ENCODE data around the gene MRAS. TPM values are rescaled to one million over a fixed set of nuclear protein-coding genes. Genes with fewer than 3 reads are reported as not detected.

The MRAS gene
- total RNA-seq, 2 experiments from 2014 or later, result not detected

DNA sequence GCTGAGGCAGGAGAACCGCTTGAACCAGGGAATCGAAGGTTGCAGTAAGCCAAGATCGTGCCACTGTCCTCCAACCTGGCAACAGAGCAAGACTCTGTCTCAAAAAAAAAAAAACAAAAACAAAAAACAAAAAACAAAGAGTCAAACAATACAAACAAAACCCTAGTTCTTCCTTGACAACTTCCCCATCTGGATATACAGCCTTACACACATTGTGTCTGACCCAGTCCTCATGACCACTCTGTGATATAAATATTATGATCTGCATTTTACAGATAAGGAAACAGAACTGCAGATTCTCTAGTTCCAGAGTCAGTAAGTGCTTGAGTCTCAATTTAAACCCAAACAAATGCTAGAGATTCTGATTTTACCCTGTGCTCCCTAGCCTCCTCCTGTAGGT, 81.3 kb downstream of the MRAS start:
- peaks cover 28% of the 10 kb centered on the region for H3K27me3 Mint-ChIP-seq
- no peak overlapping the region for H3K4me3 Mint-ChIP-seq
- no peak overlapping the region for H3K27ac Mint-ChIP-seq
- ChIA-PET POLR2A (no interaction called here), CTCF (interaction anchor here (0.5 to 1.7 kb wide), 3 partner anchors 12 to 491 kb away, joined by 3 read pairs; no protein-coding TSS in a partner anchor)
- no peak for DNase-seq
- H3K9me3 Mint-ChIP-seq, result no peaks in the 10 kb centered on the region
- H3K4me1 Mint-ChIP-seq, result peaks cover 13% of the 10 kb centered on the region
- H3K36me3 Mint-ChIP-seq (ENCODE audit: low read depth), result no peaks in the 10 kb centered on the region

DNA sequence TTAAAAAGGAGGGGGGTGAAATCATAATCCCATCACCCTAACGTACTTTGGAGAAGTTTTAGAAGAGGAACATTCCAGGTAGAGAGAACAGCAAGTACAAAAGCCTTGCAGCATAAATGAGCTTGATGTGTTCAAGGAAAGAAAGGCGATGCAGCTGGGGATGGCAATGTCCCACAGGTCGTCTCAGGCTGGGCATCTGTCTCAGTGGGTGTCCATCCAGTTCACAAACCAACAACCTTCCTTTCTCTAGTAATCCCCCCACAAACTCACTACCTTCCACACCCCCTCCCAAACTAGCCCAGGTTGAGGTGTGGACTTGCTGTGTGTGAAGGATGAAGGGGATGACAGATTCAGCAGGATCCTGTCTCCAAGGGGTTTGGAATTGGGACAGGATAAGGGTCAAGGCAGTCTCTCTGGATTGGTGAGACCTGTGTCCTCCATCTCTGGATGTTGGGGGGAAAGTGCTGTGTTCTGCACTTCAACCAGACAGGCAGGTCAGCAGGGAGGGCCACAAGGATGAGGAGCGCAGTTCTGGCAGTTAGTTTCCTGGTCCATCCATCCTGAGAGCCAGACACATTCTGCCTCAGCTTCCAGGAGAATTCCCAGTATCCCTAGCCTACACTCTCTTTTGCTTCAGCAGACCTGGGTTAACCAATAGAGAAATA, 84.3 kb downstream of the MRAS start:
- Mint-ChIP-seq H3K27me3 (peaks cover 52% of the 10 kb centered on the region), H3K9me3 (no peaks in the 10 kb centered on the region), H3K4me1 (peaks cover 15% of the 10 kb centered on the region), H3K36me3 (ENCODE audit: low read depth) (no peaks in the 10 kb centered on the region), H3K27ac (no peak overlapping the region), H3K4me3 (no peak overlapping the region)
- DNase-seq, result no peak
- CTCF ChIA-PET, result no interaction called here
- POLR2A ChIA-PET, result no interaction called here

DNA sequence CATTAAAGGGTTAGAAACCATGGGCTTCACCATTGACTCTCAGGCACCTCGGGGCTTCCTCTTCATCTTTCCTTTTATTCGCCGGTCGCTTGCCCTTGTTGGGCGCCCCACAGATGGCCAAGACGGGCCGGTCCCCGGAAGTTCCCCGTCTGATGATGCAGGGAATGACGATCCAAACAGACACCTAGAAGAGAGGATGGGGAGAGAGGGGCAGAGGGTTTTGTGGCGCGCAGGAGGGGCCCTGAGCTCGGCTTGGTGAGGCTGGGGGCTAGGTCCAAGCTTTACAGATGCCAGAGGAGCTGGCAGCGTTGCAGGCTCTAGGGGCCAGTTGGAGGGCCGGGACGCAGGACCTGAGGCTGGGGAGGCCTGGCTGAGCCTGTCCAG, 85.5 kb downstream of the MRAS start:
- peaks cover 15% of the 10 kb centered on the region for H3K4me1 Mint-ChIP-seq
- ChIA-PET CTCF (interaction anchor here (0.7 to 1.8 kb wide), 4 partner anchors 9 to 482 kb away, joined by 3 to 4 read pairs (median 3); no protein-coding TSS in a partner anchor), POLR2A (no interaction called here)
- H3K9me3 Mint-ChIP-seq, result no peaks in the 10 kb centered on the region
- H3K27me3 Mint-ChIP-seq, result peaks cover 56% of the 10 kb centered on the region
- H3K4me3 Mint-ChIP-seq, result peak overlapping the region; percentile 32
- H3K36me3 Mint-ChIP-seq (ENCODE audit: low read depth), result no peaks in the 10 kb centered on the region
- no peak for DNase-seq
- H3K27ac Mint-ChIP-seq, result no peak overlapping the region

DNA sequence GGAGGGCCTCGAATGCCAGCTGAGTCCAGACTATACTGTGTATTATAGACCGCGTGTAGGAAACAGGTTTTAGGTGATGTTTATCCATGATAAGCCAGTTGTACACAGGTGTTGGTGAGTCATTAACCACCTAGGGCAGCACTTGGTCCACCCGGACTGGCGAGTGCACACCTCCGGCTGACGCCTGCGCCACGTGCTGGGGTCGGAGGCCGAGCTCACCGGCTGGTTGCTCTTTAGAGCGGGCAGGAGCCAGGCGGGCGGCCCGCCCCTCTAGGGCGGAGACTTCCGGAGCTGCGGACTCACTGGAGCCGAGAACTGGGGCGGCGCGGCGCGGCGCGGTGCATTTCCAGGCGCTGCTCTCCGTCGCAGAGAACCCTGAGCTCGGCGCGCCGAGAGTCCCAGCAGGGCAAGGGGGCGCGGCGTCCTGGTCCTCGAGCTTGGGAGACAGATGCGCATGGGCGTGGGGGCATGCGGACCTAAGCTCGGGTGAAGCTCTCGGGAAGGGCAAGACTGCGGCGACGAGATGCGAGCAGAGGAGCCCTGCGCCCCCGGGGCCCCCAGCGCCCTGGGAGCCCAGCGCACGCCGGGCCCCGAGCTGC, 86.0 kb downstream of the MRAS start, which contains the start of gene ESYT3:
TSS of gene ESYT3 (plus strand) at position 341 of the 599 bp plus-strand sequence. CDS start at position 524, 183 bp downstream.
- H3K9me3 Mint-ChIP-seq, result no peaks in the 10 kb centered on the region
- peak; percentile 69 for DNase-seq
- ChIA-PET CTCF (interaction anchor here (0.7 to 1.8 kb wide), 5 partner anchors 9 to 481 kb away, joined by 3 to 4 read pairs (median 3); no protein-coding TSS in a partner anchor), POLR2A (interaction anchor here (0.5 kb wide), 1 partner anchor 12 kb away, joined by 3 read pairs; no protein-coding TSS in a partner anchor)
- no peaks in the 10 kb centered on the region for H3K36me3 Mint-ChIP-seq (ENCODE audit: low read depth)
- H3K4me1 Mint-ChIP-seq, result peaks cover 15% of the 10 kb centered on the region
- H3K4me3 Mint-ChIP-seq, result peak within 1 kb of the TSS; percentile 70
- H3K27ac Mint-ChIP-seq, result no peak within 1 kb of the TSS
- peaks cover 53% of the 10 kb centered on the region for H3K27me3 Mint-ChIP-seq

DNA sequence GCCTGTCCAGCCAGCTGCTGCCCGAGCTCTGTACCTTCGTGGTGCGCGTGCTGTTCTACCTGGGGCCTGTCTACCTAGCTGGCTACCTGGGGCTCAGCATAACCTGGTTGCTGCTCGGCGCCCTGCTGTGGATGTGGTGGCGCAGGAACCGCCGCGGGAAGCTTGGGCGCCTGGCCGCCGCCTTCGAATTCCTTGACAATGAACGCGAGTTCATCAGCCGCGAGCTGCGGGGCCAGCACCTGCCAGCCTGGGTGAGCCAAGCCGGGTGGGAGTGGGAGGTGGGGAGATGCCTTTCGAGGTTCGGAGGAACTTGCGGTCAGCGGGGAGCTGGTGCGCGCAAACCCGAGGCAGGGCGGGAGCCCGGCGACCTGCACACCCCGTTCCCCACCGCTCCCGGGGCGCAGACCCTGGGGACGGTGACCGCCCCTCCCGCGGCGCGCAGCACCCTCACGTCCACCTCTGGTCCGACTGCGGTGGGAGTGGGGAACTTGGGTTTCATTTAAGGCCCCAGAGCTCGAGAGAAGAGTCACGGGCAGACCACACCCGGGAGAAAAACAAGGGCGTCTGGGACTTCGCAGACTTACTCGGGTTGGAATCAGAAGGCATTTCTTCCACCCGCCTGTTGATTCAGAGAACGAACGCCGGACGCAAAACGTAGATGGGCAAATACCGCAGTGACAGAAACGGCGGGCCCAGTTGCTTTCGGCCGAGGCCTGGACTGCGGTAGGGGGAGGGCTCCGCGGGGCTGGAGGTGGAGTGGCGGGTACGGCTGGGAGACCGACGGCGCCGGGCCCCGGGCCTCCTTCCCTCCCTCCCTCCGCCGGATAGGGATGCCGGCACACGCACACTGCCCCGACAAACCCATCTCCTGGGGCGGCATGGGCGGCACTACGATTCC, 86.7 kb downstream of the MRAS start:
- Mint-ChIP-seq H3K4me3 (peak overlapping the region; percentile 65), H3K9me3 (no peaks in the 10 kb centered on the region), H3K4me1 (peaks cover 15% of the 10 kb centered on the region), H3K27ac (no peak overlapping the region), H3K27me3 (peaks cover 53% of the 10 kb centered on the region), H3K36me3 (ENCODE audit: low read depth) (no peaks in the 10 kb centered on the region)
- CTCF ChIA-PET, result interaction anchor here (0.7 to 1.8 kb wide), 5 partner anchors 8 to 480 kb away, joined by 3 to 4 read pairs (median 3); no protein-coding TSS in a partner anchor
- POLR2A ChIA-PET, result interaction anchor here (0.5 kb wide), 1 partner anchor 12 kb away, joined by 3 read pairs; no protein-coding TSS in a partner anchor
- DNase-seq, result no peak

DNA sequence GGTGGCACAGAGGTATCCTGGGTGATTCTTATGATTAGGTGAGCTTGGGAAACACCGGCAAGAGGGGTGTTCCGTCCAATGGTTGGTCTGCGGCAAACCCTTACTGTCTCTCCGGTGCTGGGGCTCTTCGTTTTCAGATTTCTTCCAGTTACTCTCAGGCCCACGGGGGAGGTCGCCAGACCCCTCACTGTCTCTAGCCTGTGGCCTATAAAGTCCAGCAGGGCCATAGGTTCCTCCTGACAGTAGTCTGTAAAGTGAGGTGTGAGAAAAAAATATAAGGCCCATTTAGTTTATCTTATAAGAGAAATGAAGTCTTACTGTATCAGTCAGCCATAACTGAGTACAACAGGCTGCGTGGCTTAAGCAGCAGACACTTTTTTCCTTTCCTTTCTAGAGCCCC, 87.5 kb downstream of the MRAS start:
- DNase-seq, result no peak
- POLR2A ChIA-PET, result no interaction called here
- H3K27ac Mint-ChIP-seq, result no peak overlapping the region
- peaks cover 53% of the 10 kb centered on the region for H3K27me3 Mint-ChIP-seq
- H3K4me1 Mint-ChIP-seq, result peaks cover 15% of the 10 kb centered on the region
- no peak overlapping the region for H3K4me3 Mint-ChIP-seq
- CTCF ChIA-PET, result interaction anchor here (1.8 kb wide), 1 partner anchor 9 kb away, joined by 4 read pairs; no protein-coding TSS in a partner anchor
- no peaks in the 10 kb centered on the region for H3K9me3 Mint-ChIP-seq
- H3K36me3 Mint-ChIP-seq (ENCODE audit: low read depth), result no peaks in the 10 kb centered on the region

DNA sequence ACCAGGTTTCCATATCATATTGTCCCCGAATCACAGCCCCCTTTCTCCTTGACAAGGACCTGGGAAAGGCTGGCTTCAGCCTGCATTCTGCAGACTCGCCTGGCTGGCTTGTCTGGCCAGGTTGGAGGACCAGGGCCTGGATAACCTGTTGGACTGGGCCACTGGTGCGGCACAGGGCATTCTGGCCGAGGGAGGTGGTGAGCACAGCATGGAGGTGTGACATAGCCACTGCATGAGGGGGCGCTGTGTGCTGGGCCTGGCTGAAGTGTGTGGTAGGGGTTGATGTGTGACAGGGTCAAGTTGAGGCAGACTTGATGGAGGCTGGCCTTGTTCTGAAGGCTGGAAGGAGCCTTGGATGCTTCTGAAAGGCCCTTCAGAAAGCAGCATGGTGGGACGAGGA, 88.9 kb downstream of the MRAS start:
- no peaks in the 10 kb centered on the region for H3K9me3 Mint-ChIP-seq
- H3K4me1 Mint-ChIP-seq, result peaks cover 15% of the 10 kb centered on the region
- ChIA-PET CTCF (no interaction called here), POLR2A (no interaction called here)
- no peak overlapping the region for H3K4me3 Mint-ChIP-seq
- DNase-seq, result no peak
- peaks cover 47% of the 10 kb centered on the region for H3K27me3 Mint-ChIP-seq
- H3K36me3 Mint-ChIP-seq (ENCODE audit: low read depth), result no peaks in the 10 kb centered on the region
- no peak overlapping the region for H3K27ac Mint-ChIP-seq

DNA sequence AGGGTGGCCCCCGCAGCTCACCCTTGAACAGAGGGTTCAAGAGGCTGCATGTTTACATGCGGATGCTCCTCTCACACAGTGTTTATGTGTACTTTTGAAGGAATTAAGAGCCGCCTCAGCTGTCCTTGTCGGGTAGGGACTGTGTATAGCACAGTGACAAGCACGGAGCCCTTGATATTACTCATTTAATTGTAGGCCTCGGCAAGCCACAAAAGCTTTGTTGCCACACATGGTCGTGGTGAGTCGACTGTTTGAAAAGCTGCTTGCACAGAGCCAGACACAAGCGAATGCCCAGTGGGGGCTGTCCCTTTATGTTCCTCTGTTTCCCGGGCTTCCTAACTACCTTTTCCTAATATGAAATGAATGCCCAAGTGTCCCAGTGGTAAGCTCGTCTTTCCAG, 90.5 kb downstream of the MRAS start:
- Mint-ChIP-seq H3K4me1 (peaks cover 8% of the 10 kb centered on the region), H3K4me3 (no peak overlapping the region), H3K36me3 (ENCODE audit: low read depth) (no peaks in the 10 kb centered on the region), H3K9me3 (no peaks in the 10 kb centered on the region), H3K27ac (no peak overlapping the region), H3K27me3 (peaks cover 33% of the 10 kb centered on the region)
- POLR2A ChIA-PET, result no interaction called here
- CTCF ChIA-PET, result interaction anchor here (1.1 to 2.2 kb wide), 2 partner anchors 12 to 22 kb away, joined by 3 to 6 read pairs; no protein-coding TSS in a partner anchor
- no peak for DNase-seq

DNA sequence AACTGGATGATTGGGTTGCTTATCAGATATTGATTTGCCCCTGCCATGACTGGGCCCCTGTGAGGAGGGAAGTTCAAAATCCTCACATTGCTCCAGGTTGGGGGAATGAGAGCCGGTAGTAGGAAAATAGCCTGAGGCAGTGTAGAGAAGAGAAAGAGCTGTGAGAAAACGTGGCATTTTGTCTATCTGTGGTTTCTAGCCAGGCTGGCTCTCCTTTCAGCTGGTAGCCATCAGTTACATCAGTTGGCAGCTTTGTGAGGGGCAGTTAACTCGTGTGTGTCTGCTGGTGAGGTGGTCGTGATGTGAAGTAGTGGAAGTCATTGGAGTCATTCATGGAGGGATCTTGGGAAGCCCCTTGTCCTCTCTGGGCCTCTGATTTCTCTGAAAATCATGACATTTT, 91.3 kb downstream of the MRAS start:
- POLR2A ChIA-PET, result no interaction called here
- H3K36me3 Mint-ChIP-seq (ENCODE audit: low read depth), result no peaks in the 10 kb centered on the region
- peaks cover 28% of the 10 kb centered on the region for H3K27me3 Mint-ChIP-seq
- peaks cover 2% of the 10 kb centered on the region for H3K4me1 Mint-ChIP-seq
- H3K4me3 Mint-ChIP-seq, result no peak overlapping the region
- no peak for DNase-seq
- no peak overlapping the region for H3K27ac Mint-ChIP-seq
- CTCF ChIA-PET, result interaction anchor here (2.2 kb wide), 1 partner anchor 22 kb away, joined by 6 read pairs; no protein-coding TSS in a partner anchor
- no peaks in the 10 kb centered on the region for H3K9me3 Mint-ChIP-seq

DNA sequence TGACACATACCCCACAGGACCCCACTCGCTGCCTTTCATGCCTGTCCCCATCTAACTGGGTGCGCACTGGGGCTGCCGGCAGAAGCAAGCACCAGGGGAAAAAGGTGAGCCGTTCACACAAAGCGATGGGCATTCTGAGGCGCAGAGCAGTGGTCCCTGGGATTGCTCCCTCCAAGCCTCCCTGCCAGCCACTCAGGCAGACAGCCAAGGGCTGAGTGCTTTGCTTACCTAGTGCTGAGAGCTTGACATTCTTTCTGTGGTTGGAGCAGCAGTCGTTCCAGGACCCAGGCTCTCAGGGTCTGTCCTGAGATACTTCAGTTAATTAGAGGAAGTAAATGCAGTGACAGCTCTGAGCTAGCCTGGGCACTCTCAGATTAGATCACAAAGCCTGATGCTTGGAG, 91.7 kb downstream of the MRAS start:
- no peaks in the 10 kb centered on the region for H3K36me3 Mint-ChIP-seq (ENCODE audit: low read depth)
- DNase-seq, result no peak
- H3K4me3 Mint-ChIP-seq, result no peak overlapping the region
- CTCF ChIA-PET, result no interaction called here
- POLR2A ChIA-PET, result no interaction called here
- peaks cover 2% of the 10 kb centered on the region for H3K4me1 Mint-ChIP-seq
- H3K27me3 Mint-ChIP-seq, result peaks cover 26% of the 10 kb centered on the region
- H3K27ac Mint-ChIP-seq, result no peak overlapping the region
- no peaks in the 10 kb centered on the region for H3K9me3 Mint-ChIP-seq

DNA sequence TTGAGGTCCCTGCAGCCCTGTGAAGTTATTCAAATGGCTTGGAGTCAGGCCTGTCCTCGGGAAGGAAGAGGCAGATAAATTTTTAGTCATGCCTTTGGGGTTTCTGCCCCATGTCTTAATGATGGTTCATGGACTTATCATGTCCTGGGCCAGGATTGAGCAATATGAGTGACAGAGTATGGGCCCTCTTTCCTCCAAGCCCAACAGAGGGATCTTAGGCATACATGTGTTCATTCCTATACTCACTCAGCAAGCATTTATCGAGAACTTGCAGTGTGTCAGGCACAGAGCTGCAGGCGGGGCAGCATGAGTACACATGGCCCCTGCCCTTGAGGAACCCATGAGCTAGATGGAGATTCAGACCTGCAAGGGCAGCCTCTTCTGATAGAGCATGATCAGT, 92.2 kb downstream of the MRAS start:
- Mint-ChIP-seq H3K9me3 (no peaks in the 10 kb centered on the region), H3K27me3 (peaks cover 24% of the 10 kb centered on the region), H3K4me3 (no peak overlapping the region), H3K36me3 (ENCODE audit: low read depth) (no peaks in the 10 kb centered on the region), H3K27ac (no peak overlapping the region), H3K4me1 (peaks cover 2% of the 10 kb centered on the region)
- DNase-seq, result no peak
- POLR2A ChIA-PET, result no interaction called here
- CTCF ChIA-PET, result interaction anchor here (0.8 kb wide), 1 partner anchor 9 kb away, joined by 3 read pairs; no protein-coding TSS in a partner anchor

DNA sequence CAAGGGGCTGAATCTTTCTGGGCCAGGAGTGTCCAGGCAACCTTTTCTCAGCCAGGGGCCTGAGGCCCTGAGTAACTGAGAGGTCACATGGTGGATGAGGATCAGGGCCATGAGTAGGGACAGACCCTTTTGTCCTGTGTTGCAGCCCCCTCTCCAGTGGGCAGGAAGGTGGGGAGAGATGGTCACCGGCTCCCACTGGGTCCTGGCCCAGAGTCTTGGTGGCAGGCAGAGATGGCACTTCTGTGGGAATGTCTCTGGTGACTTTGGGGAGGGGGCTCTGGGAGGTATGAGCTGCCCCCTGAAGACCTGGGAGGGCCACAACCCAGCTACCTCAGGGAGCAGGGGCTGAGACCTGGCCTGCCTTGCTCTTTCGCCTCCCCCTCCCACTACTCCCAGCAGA, 92.9 kb downstream of the MRAS start:
- no peaks in the 10 kb centered on the region for H3K36me3 Mint-ChIP-seq (ENCODE audit: low read depth)
- no peak overlapping the region for H3K4me3 Mint-ChIP-seq
- CTCF ChIA-PET, result interaction anchor here (0.7 to 0.8 kb wide), 2 partner anchors 10 to 114 kb away, joined by 3 read pairs; no protein-coding TSS in a partner anchor
- no peak overlapping the region for H3K27ac Mint-ChIP-seq
- H3K27me3 Mint-ChIP-seq, result peaks cover 17% of the 10 kb centered on the region
- H3K9me3 Mint-ChIP-seq, result no peaks in the 10 kb centered on the region
- H3K4me1 Mint-ChIP-seq, result no peaks in the 10 kb centered on the region
- DNase-seq, result no peak
- POLR2A ChIA-PET, result no interaction called here

Measured in activated CD4-positive, alpha-beta T cell treated with anti-CD3 and anti-CD28 coated beads, Interleukin-2, amount 10 ng/mL, durations not matched to agents 7 days and 5 days (primary cell).